ENCODE measurements around the gene SLIT1.

SLIT1 gene

DNA sequence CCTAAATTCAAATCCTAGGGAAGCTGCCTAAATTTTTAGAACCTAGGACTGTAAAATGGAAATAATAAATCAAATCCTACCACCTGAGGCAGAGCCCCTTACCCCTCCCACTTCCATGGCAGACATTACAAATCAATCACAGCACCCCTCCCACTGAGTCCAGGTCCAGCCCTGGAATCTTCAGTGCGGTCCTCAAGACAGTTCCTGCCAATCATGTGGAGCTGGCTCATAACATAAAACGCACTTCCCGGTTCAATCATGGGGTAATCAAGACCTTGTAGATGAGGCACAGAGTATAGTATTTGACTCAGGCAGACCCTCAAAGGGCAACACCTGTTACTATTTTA, 157.0 kb downstream of the SLIT1 start:
- DNase-seq (ENCODE audit: low read depth in 3 of 3, low spot score in 1 of 3) = no peak

GRCh38 chr10:97028126-97028831, 157.5 kb downstream of the SLIT1 start:
- DNase-seq (ENCODE audit: low read depth in 3 of 3, low spot score in 1 of 3) = no peak

- DNase-seq (ENCODE audit: low read depth in 3 of 3, low spot score in 1 of 3) = peak in 2 of 3 donors; percentile 3 to 29
Observed at GRCh38 chr10:97025613-97026242, 160.0 kb downstream of the SLIT1 start.

- no peak for DNase-seq (ENCODE audit: low read depth in 3 of 3, low spot score in 1 of 3)
Observed at GRCh38 chr10:97024168-97025073, 161.3 kb downstream of the SLIT1 start.

DNA sequence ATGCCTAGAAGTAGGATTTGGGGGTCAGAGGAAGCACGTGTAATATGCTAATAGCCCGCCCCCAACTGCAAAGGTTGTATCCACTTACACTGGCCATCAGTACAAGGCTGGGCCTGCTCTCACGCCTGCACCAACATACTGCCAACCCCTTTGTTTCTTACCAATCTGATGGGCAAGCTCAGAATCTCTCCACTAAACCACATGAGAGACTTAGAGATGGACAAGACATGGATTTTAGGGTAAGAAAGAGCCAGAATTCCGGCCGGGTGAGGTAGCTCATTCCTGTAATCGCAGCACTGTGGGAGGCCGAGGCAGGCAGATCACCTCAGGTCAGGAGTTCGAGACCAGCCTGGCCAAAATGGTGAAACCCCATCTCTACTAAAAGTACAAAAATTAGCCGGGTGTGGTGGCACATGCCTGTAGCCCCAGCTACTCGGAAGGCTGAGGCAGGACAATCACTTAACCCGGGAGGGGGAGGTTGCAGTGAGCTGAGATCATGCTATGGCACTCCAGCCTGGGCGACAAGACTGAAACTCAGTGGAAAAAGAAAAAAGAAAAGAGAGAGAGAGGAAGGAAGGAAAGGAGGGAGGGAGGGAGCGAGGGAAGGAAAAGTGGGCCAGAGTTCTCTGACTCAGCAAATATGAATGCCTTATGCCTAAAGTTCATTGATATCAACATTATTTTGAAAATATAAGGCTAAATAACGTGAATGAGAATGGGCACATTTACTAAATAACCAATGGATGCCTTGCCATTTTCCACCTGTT, 162.2 kb downstream of the SLIT1 start:
- DNase-seq (ENCODE audit: low read depth in 3 of 3, low spot score in 1 of 3) = no peak

DNA sequence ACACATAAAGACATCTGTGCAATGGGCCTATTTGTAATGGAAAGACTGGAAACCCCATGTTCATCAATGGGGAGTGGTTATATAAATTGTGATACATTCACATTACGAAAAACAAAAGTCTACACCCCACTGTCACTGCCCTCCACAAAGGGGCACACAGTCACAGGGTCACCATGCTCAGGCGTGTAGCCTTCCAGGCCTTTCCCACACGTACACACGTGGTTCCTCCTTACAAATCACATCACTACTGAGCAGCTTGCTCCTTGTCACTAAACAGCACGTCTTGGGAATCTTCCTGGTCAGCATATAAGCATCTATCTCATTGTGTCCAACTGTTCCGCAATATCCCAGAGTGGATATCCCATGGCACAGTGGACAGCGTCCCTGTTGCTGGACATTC, 163.1 kb downstream of the SLIT1 start:
- no peak for DNase-seq (ENCODE audit: low read depth in 3 of 3, low spot score in 1 of 3)

DNA sequence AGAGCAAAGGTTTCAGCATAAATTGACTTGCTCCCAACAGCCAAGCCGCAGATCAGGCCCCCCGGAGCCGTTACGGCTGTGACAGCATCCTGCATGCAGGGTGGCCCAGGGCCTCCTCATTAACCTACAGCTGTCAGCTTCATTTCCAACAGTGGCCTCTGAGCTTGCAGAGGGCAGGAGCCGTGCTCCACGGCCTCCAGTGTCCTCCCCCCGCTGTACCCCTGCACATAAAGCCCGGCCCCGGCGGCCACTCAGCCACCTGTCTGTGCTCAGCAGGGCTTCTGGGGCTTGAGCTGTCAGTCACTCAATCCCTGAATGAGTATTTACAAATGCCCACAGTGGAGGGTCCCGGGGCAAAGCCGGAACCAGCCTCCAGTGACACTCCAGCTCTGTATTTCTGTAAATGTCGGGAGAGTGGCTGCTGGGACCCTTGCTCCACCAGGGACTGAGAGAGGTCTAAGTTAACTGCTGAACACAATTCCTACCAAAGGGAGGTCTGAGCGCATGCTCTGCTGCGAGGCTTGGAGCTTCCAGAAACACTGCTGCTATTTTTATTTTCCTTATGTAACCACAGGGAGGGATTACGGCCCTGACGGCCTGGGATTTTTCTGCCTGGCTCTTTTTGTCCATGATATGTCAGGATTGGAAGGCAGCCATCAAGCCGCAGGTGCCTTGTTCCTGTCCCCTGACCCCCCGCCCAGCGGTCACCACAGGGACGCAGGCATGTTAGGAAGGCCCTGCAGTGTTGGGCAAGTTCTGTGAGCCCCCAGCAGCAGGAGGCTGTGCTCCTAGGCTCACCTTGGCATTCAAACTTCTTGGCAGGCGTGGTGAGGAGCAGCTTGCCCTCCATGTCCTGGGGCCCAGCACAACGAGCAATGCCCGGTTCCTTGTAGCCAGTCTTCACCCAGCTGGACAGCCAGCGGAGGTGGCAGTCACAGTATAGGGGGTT, 165.0 kb downstream of the SLIT1 start:
- DNase-seq (ENCODE audit: low read depth in 3 of 3, low spot score in 1 of 3) = no peak

- no peak for DNase-seq (ENCODE audit: low read depth in 3 of 3, low spot score in 1 of 3)
Observed at GRCh38 chr10:97019213-97019844, 166.4 kb downstream of the SLIT1 start.

- no peak for DNase-seq (ENCODE audit: low read depth in 3 of 3, low spot score in 1 of 3)
Observed at GRCh38 chr10:97018251-97019212, 167.2 kb downstream of the SLIT1 start.

- DNase-seq (ENCODE audit: low read depth in 3 of 3, low spot score in 1 of 3) = no peak
Observed at GRCh38 chr10:97017474-97017903, 168.3 kb downstream of the SLIT1 start.

- no peak for DNase-seq (ENCODE audit: low read depth in 3 of 3, low spot score in 1 of 3)
Observed at GRCh38 chr10:97016728-97017473, 168.9 kb downstream of the SLIT1 start.

GRCh38 chr10:97015240-97015639, 170.5 kb downstream of the SLIT1 start:
- DNase-seq (ENCODE audit: low read depth in 3 of 3, low spot score in 1 of 3) = no peak

GRCh38 chr10:97013983-97014382, 171.8 kb downstream of the SLIT1 start:
- DNase-seq (ENCODE audit: low read depth in 3 of 3, low spot score in 1 of 3) = no peak

DNA sequence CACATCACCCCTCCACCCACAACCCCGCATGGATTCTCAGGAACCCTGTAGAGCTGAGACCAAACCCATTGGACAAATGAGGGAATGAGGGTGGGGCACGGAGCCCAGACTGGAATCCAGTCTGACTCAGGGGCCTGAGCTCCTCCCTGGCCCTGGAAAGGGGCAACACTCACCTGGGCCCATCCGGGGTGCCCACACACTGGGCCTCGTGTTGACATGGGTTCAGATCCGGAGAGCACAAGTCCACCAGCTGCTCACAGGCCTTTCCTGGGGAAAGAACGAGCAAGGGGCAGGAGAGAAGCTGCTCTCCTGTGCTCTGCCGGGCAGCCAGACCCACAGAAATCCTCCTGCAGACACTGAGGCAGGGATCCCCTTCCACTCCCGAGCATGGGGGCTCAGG, 172.2 kb downstream of the SLIT1 start:
- DNase-seq (ENCODE audit: low read depth in 3 of 3, low spot score in 1 of 3) = no peak

GRCh38 chr10:97012470-97012869, 173.3 kb downstream of the SLIT1 start:
- DNase-seq (ENCODE audit: low read depth in 3 of 3, low spot score in 1 of 3) = no peak

- no peak for DNase-seq (ENCODE audit: low read depth in 3 of 3, low spot score in 1 of 3)
Observed at GRCh38 chr10:97011397-97011796, 174.4 kb downstream of the SLIT1 start.

GRCh38 chr10:97010695-97011206, 175.0 kb downstream of the SLIT1 start:
- DNase-seq (ENCODE audit: low read depth in 3 of 3, low spot score in 1 of 3) = no peak

GRCh38 chr10:97007417-97007816, 178.3 kb downstream of the SLIT1 start:
- DNase-seq (ENCODE audit: low read depth in 3 of 3, low spot score in 1 of 3) = no peak
